HEK293 (cell line): ENCODE results near the gene CEBPG.
A peak's percentile ranks its signal among the peaks of the same experiment; 100 is the strongest.

Source experiments
- BCL11B ChIP-seq: fragments of 450-650 bp; formaldehyde crosslinking; IDR thresholded peaks from 2 replicates; pipeline ENCODE4 v1.5.1; 2016; ENCODE audit warnings: low read depth, missing biosample characterization, missing genetic modification characterization
- INSM2 ChIP-seq: fragments of 450-650 bp; formaldehyde crosslinking; IDR thresholded peaks from 2 replicates; pipeline ENCODE4 v1.5.1; 2016; ENCODE audit warnings: missing biosample characterization, missing genetic modification characterization
- KLF16 ChIP-seq: fragments of 450-650 bp; formaldehyde crosslinking; IDR thresholded peaks from 2 replicates; pipeline ENCODE4 v1.5.1; 2017; ENCODE audit warnings: missing biosample characterization, missing genetic modification characterization
- KLF9 ChIP-seq: fragments of 450-650 bp; formaldehyde crosslinking; IDR thresholded peaks from 2 replicates; pipeline ENCODE4 v1.5.1; 2016; ENCODE audit warnings: missing biosample characterization, missing genetic modification characterization, low read depth
- PBX3 ChIP-seq: sonication (generic); formaldehyde crosslinking; IDR thresholded peaks from 2 replicates; pipeline ENCODE4 v1.8.1; 2022; ENCODE audit warnings: mild to moderate bottlenecking, moderate library complexity, missing genetic modification reagents
- PRDM1 ChIP-seq: fragments of 450-650 bp; formaldehyde crosslinking; IDR thresholded peaks from 2 replicates; pipeline ENCODE4; 2016; ENCODE audit warnings: missing biosample characterization, missing genetic modification characterization
- REST ChIP-seq: fragments of 450-650 bp; formaldehyde crosslinking; IDR thresholded peaks from 2 replicates; pipeline ENCODE4 v1.5.1; 2016; ENCODE audit warnings: missing biosample characterization, missing genetic modification characterization
- SP3 ChIP-seq: fragments of 450-650 bp; formaldehyde crosslinking; IDR thresholded peaks from 2 replicates; pipeline ENCODE4 v1.5.1; 2016; ENCODE audit warnings: missing biosample characterization, missing genetic modification characterization
- SP7 ChIP-seq: fragments of 450-650 bp; formaldehyde crosslinking; IDR thresholded peaks from 2 replicates; pipeline ENCODE4 v1.5.1; 2016; ENCODE audit warnings: missing biosample characterization, missing genetic modification characterization
- ZBTB10 ChIP-seq: fragments of 450-650 bp; formaldehyde crosslinking; IDR thresholded peaks from 2 replicates; pipeline ENCODE4 v1.5.1; 2016; ENCODE audit warnings: missing biosample characterization, missing genetic modification characterization
- ZNF2 ChIP-seq: fragments of 450-650 bp; formaldehyde crosslinking; IDR thresholded peaks from 2 replicates; pipeline ENCODE4 v1.5.1; 2016; ENCODE audit warnings: missing biosample characterization, missing genetic modification characterization
- ZNF341 ChIP-seq: fragments of 450-650 bp; formaldehyde crosslinking; IDR thresholded peaks from 2 replicates; pipeline ENCODE4; 2016; ENCODE audit warnings: low read depth, missing biosample characterization, missing genetic modification characterization
- ZNF449 ChIP-seq: fragments of 450-650 bp; formaldehyde crosslinking; IDR thresholded peaks from 2 replicates; pipeline ENCODE4 v1.5.1; 2017; ENCODE audit warnings: missing biosample characterization, mild to moderate bottlenecking, missing genetic modification characterization, moderate library complexity
- ZNF629 ChIP-seq: fragments of 450-650 bp; formaldehyde crosslinking; IDR thresholded peaks from 2 replicates; pipeline ENCODE4 v1.5.1; 2017; ENCODE audit warnings: missing biosample characterization, missing genetic modification characterization
- ZNF692 ChIP-seq: fragments of 450-650 bp; formaldehyde crosslinking; IDR thresholded peaks from 2 replicates; pipeline ENCODE4 v1.5.1; 2016; ENCODE audit warnings: missing biosample characterization, missing genetic modification characterization
- ZNF791 ChIP-seq: fragments of 450-650 bp; formaldehyde crosslinking; IDR thresholded peaks from 2 replicates; pipeline ENCODE4 v1.5.1; 2016; ENCODE audit warnings: missing biosample characterization, missing genetic modification characterization
- ZXDB ChIP-seq: fragments of 450-650 bp; formaldehyde crosslinking; IDR thresholded peaks from 2 replicates; pipeline ENCODE4 v1.5.1; 2016; ENCODE audit warnings: missing biosample characterization, missing genetic modification characterization
- TF ChIP-seq, protein P1 (sequence below): fragments of 450-650 bp; formaldehyde crosslinking; IDR thresholded peaks from 2 replicates; pipeline ENCODE4 v1.5.1; 2016; ENCODE audit warnings: missing biosample characterization, missing genetic modification characterization
- TF ChIP-seq, protein P2 (sequence below): fragments of 450-650 bp; formaldehyde crosslinking; IDR thresholded peaks from 2 replicates; pipeline ENCODE4 v1.5.1; 2016; ENCODE audit warnings: missing biosample characterization, missing genetic modification characterization
- TF ChIP-seq, protein P3 (sequence below): fragments of 450-650 bp; formaldehyde crosslinking; IDR thresholded peaks from 2 replicates; pipeline ENCODE4 v1.5.1; 2016; ENCODE audit warnings: missing biosample characterization, missing genetic modification characterization

Gene CEBPG

DNA sequence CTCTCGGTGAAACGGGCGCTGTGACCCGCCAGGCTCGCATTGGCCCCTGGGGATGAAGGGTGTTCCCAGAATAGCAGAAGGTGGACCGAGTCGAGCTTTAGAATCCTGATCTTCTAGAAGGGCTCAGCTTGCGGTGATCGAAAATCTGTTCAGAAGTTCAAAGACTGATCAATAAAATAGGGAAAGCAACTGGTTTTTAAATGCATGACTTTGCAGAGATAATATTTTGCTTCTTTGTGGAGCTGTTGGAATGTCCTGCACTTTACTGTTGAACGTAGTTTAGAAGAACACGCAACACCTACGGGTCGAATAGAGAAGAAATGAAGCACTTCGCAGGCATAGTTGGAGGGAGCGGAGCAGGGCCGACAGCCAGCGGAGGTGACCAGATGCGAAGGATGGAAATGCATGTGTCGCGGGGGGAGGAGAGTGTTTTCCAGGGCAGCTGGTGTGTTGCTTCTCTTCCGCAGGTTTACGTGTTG is 766 bp downstream of the CEBPG start (continued):
- TF ChIP-seq KLF16 (tag by site-specific recombination) (peak; percentile 83), SP7 (tag by site-specific recombination) (0 out of 2 replicates have a peak, but pooled peaks have one; percentile 14), SP3 (tag by site-specific recombination) (peak; percentile 14; the same call in 1 of the 2 replicates), ZNF449 (0 out of 2 replicates have a peak, but pooled peaks have one; percentile 15), ZBTB10 (0 out of 2 replicates have a peak, but pooled peaks have one; percentile 26), PRDM1 (tag by site-specific recombination) (no peak), REST (tag by site-specific recombination) (0 out of 2 replicates have a peak, but pooled peaks have one; percentile 10), ZNF2 (tag by site-specific recombination) (peak; percentile 85), ZNF791 (tag by site-specific recombination) (no peak), ZXDB (peak; percentile 47; the same call in 1 of the 2 replicates), INSM2 (tag by site-specific recombination) (peak; percentile 10), BCL11B (peak; percentile 15; the same call in 1 of the 2 replicates), ZNF692 (tag by site-specific recombination) (peak; percentile 45; the same call in 1 of the 2 replicates), PBX3 (CRISPR knock-in tag) (no peak), KLF9 (tag by site-specific recombination) (peak; percentile 33; the same call in 1 of the 2 replicates), ZNF629 (tag by site-specific recombination) (peak; percentile 47; the same call in 1 of the 2 replicates), ZNF341 (peak; percentile 93)
- TF ChIP-seq, protein P1, sequence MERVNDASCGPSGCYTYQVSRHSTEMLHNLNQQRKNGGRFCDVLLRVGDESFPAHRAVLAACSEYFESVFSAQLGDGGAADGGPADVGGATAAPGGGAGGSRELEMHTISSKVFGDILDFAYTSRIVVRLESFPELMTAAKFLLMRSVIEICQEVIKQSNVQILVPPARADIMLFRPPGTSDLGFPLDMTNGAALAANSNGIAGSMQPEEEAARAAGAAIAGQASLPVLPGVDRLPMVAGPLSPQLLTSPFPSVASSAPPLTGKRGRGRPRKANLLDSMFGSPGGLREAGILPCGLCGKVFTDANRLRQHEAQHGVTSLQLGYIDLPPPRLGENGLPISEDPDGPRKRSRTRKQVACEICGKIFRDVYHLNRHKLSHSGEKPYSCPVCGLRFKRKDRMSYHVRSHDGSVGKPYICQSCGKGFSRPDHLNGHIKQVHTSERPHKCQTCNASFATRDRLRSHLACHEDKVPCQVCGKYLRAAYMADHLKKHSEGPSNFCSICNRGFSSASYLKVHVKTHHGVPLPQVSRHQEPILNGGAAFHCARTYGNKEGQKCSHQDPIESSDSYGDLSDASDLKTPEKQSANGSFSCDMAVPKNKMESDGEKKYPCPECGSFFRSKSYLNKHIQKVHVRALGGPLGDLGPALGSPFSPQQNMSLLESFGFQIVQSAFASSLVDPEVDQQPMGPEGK (tag by site-specific recombination), result peak; percentile 77
- TF ChIP-seq, protein P2, sequence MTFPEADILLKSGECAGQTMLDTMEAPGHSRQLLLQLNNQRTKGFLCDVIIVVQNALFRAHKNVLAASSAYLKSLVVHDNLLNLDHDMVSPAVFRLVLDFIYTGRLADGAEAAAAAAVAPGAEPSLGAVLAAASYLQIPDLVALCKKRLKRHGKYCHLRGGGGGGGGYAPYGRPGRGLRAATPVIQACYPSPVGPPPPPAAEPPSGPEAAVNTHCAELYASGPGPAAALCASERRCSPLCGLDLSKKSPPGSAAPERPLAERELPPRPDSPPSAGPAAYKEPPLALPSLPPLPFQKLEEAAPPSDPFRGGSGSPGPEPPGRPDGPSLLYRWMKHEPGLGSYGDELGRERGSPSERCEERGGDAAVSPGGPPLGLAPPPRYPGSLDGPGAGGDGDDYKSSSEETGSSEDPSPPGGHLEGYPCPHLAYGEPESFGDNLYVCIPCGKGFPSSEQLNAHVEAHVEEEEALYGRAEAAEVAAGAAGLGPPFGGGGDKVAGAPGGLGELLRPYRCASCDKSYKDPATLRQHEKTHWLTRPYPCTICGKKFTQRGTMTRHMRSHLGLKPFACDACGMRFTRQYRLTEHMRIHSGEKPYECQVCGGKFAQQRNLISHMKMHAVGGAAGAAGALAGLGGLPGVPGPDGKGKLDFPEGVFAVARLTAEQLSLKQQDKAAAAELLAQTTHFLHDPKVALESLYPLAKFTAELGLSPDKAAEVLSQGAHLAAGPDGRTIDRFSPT, result no peak
- TF ChIP-seq, protein P3, sequence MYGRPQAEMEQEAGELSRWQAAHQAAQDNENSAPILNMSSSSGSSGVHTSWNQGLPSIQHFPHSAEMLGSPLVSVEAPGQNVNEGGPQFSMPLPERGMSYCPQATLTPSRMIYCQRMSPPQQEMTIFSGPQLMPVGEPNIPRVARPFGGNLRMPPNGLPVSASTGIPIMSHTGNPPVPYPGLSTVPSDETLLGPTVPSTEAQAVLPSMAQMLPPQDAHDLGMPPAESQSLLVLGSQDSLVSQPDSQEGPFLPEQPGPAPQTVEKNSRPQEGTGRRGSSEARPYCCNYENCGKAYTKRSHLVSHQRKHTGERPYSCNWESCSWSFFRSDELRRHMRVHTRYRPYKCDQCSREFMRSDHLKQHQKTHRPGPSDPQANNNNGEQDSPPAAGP (tag by site-specific recombination), result no peak
